ENCODE measurements around the gene PTPN7.
"Not testable (repeated sequence)": the region's sequence is repeated elsewhere in the genome, so short reads cannot be mapped to it uniquely, and the experiment has no call there.

Gene PTPN7

DNA sequence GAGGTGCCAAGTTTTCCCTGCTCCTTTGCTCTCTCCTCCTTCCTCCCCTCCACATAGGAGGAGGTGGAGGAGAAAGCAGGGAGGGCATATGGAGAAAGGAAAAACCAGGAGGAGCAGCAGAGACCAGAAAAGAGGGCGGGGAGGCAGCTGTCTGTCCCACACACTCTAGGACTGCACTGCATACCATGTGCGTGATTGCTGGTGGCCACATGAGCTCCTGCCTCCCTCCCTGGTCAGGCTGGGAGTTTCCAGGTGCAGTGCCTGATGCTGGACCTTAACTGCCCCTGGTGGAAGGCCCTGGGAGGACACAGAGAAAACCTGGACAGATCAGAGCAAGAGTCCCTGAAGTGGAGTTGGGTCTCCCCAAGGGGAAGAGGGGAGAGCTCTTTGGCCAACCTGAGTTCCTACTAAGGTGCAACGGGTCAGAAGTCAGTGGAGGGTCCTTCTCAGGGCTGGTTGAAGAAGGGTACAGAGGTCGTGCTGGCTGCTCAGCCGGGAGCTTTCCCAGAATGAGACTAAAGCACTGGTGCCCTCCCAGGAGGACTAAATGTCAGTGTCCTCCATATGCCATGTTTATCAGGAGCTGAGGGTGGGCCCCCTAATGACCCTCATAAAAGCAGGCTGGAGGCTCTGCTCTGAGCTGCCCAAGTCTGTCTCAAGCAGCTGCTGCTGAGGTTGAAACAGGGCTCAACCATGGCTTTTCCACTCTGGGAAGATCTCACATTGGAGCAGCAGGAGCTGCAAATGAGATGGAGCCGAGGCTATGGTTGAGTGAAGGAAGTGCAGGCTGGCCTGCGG, 29.7 kb upstream of the PTPN7 start:
- no peak for DNase-seq (ENCODE audit: low spot score)

DNA sequence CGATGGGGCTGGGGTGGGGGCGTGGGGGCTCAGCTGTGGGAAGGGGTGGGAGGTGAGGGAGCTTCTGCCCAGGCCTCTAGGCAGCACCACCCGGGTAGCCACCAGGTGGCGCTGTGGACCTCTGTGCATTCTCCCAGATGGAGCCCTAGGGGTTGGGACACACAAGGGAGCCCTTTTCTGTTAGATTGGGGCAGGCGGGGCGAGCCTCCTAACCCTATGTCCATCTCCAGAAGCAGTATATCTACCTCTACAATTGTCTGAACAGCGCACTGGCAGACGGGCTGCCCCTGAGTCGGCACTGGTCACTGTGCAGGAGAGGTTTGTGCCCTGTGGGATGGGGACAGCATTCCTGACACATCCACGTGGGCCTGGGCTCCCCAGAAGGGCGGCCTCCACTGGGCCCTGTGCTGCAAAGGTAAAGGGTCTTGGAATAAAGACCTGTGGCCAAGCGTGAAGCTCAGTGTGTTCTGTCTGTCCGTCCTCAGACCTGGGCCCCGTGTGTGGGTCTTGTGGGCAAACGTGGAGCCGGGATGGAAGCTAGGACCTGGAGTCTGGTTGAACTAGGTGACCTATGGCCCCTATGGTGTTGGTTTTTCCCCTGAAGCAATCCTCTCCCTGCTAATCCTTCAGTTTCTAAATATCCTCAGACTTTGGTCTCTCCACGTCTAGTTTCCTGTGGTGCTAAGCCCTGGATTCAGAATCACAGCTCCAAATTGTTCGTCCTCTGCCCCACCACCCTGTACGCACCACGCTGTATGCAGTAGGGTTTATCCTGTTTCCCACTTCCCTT, 28.8 kb upstream of the PTPN7 start:
- DNase-seq (ENCODE audit: low spot score) = peak; percentile 71

DNA sequence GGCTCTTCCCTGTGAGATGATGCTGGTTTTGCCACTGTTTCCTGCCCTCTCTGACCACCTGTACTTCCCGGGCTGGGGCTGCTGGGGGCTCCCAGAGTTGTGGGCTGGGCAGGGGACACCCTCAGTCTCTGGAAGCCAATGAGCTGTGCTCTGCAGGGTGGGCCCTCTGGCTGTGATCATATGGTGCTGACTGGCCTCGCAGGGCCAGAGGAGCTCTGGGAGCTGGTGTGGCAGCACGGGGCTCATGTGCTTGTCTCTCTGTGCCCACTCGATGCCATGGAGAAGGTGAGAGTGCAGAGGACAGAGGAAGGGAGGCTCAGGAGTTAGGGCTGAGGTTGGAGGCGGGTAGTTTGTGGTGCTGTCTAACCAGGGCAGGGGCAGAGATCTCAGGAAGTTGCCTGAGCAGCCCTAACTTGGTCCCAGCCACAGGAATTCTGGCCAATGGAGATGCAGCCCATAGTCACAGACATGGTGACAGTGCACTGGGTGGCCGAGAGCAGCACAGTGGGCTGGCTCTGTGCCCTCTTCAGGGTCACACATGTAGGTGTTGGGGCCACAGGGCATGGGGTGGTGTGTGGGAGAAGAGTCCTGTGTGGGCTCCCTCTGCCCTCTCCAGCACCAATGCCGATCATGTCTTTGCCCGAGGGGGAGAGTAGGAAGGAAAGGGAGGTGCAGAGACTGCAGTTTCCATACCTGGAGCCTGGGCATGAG, 27.4 kb upstream of the PTPN7 start:
- no peak for DNase-seq (ENCODE audit: low spot score)

DNA sequence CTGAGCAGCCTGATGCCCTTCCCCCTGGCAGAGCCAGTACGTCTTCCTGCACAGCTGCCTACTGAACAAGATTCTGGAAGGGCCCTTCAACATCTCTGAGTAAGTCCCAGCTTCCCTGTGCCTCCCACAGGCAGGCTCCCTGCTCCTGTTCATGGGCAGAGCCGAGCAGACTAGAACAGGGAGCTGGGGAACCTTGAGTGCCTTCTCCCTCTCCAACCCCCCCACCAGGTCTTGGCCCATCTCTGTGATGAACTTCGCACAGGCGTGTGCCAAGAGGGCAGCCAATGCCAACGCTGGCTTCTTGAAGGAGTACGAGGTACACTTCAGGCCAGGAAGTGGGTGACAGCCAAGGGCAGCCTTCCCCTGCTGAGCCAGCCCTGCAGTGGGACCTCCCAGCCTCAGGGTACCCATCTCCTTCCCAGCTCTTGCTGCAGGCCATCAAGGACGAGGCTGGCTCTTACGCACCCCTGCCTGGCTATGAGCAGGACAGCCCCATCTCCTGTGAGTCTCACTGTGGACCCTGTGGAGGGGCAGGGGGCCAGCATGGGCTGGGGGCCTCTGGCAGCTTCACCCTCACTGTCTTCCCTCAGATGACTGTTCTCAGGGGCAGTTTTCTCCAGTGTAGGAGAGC, 26.8 kb upstream of the PTPN7 start:
- DNase-seq (ENCODE audit: low spot score) = no peak

DNA sequence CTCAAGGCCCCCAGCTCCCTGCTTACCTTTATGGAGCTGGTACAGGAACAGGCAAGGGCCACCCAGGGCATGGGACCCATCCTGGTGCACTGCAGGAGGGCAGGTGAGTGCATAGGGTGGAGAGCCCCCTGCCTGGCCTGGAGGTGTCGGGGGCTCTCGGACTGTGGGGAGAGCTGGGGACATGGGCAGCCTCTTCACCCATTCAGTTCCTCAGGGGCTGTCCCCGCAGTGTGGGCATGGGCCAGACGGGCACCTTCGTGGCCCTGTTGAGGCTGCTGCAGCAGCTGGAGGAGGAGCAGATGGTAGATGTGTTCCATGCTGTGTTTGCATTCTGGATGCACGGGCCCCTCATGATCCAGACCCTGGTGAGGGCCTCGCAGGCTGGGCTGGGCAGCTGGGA, 25.9 kb upstream of the PTPN7 start:
- DNase-seq (ENCODE audit: low spot score) = no peak

DNA sequence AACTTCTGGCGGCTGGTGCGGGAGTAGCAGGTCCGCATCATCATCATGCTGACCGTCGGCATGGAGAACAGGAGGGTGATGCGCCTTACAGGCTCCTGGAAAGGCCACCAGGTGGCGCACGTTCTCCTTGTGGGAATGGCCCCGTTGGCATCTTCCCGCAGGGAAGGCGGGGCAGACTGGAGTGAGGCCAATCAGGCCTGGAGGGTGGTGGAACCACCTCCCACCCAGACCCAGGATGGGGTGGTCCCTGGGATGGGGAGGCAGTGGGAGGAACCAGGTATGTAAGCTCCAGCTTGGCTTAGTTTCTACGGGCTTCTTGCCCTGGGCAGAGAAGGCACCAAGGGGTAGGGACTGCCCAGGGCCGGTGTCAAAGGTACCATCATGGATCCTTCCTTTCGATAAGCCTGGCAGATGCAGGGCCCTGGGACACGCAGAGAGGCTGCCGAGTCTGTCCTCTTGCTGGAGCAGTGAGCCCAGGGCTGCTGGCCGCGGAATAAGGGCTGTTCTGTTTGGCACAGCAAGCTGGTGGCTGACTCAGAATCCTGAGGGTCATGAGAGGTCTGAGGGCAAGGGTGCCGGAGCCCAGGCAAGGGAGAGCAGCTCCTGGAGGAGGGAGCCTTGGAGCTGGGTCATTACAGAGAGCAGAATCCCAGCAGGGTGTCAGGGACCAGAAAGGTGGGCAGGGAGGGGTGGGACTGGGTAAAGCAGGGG, 24.5 kb upstream of the PTPN7 start:
- DNase-seq (ENCODE audit: low spot score) = peak; percentile 68

DNA sequence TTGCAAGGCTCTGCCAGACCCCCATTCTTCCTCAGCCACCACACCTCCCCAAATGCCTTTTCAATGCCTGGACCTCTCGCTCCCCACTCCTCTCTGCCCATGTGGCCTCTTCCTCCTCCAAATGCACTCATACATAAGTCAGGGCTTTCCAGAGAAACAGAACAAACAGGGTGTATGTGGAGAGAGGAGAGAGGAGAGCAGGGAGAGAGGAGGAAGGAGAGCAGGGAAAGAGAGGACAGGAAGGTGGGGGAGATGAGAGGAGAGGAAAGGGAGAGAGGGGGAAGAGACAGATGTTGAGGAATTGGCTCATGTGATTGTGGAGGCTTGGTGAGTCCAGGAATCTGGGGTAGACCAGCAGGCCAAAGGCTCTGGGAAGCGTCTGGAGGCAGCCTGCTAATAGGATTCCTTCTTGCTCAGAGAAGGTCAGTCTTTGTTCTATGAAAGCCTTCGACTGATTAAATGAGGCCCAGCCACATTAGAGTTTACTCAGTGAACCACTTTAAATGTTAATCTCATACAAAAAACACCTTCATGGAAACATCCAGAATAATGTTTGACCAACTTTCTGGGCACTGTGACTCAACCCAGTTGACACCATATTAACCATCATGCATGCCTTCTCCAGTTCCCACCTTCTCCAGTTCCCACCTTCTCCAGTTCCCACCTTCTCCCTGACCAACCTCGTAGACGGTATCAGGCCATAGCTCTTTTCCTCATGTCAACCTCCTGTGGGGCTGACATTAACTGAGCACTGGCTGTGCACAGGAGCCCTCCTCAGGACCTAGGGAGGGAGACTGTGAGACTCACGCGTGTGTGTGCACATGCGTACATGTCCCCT, 21.9 kb upstream of the PTPN7 start:
- DNase-seq (ENCODE audit: low spot score) = no peak

DNA sequence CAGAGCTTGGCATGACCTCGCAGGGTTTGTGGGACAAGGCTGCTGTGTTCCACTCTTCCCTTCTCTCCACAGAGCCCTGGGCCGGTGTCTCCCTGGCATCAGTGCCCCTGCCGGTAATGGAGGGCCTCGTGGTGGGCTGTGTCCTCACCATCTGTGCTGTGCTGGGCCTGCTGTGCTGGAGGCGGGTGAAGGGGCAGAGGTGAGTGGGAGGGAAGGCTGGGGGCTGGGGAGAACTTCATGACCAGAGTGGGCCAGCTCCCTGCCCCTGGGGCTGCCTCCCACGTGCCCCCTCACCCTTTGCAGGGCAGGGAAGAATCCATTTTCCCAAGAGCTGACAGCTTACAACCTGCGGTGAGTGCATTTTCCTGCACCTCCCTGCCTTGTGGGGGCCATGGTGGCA, 21.2 kb upstream of the PTPN7 start:
- no peak for DNase-seq (ENCODE audit: low spot score)

DNA sequence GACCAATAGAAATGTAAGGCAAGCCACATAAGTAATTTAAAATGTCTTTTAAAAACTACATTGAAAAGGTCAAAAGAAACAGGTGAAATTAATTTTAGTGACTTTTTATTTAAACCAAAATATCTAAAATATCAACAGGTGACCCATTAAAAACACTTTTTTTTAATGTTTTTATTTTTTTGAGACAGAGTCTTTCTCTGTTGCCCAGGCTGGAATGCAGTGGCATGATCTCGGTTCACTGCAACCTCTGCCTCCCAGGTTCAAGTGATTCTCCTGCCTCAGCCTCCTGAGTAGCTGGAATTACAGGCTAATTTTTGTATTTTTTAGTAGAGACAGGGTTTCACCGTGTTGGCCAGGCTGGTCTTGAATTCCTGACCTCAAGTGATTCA, 20.3 kb upstream of the PTPN7 start:
- DNase-seq (ENCODE audit: low spot score) = not testable (repeated sequence)

DNA sequence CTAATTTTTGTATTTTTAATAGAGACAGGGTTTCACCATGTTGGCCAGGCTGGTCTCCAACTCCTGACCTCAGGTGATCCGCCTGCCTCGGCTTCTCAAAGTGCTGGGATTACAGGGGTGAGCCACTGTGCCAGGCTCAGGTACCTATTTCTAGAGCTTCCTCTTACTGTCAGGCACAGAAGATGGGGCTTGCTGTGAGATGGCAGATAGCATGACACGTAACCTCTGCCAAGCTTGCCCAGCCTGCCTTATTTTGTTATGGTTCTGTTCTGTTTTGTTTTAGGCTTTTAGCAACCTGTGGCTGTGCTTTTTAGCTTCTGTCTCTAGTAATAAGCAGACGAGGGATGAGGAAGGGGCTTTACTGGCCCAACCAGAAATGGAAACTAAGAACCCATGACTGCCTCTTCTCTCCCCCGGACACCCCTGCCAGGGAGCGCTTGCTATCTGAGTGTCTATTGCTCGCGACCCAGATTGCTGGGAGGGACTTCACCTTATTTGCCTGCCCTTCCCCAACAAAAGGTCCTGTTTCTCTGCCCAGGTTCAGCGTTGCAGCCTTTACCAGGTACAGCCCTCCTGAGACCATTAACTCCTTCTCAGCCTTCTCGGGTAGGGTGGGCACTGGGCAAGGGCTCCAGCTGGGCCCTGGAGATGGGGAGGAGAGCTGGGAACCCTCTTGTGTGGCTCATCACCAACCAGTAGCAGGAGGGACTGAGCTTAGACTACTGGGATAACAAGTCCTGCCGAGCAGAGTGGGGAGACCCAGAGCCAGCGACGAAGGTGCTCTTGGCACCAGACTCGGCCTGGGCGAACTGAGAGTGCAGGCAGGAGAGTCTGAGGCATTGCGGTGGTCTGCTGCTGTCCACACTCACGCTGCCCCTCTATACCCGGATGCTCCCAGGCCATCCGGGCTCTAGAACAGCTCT, 19.7 kb upstream of the PTPN7 start:
- no peak for DNase-seq (ENCODE audit: low spot score)

DNA sequence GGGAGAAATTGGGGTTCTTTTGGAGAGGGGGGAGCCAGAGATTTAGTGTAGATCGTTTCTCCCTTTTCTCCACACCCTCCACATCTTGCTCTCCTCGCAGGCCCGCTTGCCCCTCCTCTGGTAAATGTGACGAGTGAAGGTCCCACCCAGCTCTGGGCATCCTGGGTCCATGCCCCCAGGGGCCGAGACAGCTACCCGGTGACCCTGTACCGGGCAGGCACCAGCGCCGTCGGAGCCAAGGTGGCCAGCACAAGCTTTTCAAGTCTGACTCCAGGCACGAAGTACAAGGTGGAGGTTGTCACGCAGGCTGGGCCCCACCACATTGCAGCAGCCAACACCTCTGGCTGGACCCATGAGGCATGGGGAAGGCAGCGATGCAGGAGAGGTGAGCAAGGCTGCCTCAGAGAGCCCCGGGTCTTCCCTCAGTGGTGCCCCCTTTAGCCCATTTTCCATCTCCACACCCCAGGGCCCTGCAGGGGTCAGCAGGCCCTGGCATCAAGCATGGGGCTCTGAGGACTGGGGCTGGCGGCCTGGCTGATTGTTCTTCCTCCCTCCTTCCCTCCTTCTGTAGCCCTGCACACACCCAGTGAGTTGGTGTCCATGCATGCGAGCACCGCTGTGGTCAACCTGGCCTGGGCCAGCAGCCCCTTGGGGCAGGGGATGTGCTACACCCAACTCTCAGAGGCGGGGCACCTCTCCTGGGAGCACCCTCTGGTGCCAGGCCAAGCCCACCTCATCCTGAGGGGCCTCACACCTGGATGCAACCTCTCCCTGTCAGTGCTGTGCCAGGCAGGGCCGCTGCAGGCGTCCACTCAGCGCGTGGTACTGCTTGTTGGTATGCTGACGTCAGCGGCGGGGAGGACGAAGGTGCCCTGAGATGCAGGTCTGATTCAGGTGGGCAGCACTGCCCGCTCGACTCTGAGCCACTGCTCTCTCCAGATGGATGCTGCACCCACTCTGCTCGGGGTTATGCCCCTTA, 16.8 kb upstream of the PTPN7 start:
- DNase-seq (ENCODE audit: low spot score) = no peak

DNA sequence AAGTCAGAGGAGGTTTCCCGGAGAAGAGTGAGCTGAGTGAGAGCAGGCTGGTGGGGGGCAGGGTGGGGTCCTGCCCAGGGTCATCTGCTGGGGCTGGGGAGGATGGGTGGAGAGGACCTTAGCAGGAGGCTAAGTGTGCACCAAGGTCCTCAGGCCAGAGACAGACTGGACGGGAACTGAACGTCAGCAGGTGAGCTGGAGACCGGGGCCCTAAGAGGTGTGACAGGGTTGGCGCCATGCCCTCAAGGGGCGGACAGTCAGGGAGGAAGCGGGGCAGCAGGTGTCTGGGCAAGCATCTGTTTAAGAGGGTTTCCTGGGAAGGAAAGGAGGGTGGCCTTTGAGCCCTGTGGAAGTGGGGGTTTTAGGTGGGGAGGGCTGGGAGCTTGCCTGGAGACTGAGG, 13.6 kb upstream of the PTPN7 start:
- DNase-seq (ENCODE audit: low spot score) = no peak

DNA sequence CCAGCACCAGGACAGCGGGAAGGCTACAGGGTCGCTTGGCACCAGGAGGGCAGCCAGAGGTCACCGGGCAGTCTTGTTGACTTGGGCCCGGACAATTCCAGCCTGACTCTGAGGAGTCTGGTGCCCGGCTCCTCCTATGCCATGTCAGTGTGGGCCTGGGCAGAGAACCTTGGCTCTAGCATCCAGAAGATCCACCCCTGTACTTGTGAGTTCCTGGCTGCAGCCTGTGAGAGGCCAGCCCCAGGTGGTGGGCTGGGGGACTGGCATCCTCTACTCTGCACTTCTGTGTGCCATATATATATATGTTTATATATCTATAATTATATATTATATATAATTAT, 11.6 kb upstream of the PTPN7 start:
- no peak for DNase-seq (ENCODE audit: low spot score)

DNA sequence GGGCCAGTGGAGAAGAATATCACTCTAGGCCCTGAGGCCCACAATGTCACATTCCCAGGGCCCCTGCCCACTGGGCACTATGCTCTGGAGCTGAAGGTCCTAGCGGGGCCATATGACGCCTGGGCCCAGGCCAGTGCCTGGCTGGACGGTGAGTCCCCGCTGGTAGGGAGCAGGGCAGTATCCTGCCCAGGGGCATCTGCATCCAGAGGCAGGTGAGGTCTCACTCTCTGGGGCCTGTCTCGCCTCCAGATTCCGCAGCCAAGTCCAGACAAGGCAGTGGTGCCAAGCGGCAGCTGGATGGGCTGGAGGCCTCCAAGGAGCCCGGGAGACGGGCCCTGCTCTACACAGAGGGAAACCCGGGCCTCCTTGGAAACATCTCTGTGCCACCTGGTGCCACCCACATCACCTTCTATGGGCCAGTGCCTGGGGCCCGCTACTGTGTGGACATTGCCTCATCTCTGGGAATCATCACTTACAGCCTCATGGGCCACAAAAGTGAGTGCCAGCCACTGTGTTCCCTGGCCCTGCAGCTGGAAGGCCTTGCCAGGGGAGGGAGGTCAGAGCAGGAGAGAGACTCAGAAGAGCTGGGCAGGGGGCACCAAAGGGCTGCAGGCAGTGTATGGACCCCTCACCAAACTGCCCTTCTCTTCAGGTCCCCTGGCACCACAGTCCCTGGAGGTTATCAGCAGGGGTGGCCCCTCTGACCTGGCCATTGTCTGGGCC, 11.1 kb upstream of the PTPN7 start:
- DNase-seq (ENCODE audit: low spot score) = no peak

DNA sequence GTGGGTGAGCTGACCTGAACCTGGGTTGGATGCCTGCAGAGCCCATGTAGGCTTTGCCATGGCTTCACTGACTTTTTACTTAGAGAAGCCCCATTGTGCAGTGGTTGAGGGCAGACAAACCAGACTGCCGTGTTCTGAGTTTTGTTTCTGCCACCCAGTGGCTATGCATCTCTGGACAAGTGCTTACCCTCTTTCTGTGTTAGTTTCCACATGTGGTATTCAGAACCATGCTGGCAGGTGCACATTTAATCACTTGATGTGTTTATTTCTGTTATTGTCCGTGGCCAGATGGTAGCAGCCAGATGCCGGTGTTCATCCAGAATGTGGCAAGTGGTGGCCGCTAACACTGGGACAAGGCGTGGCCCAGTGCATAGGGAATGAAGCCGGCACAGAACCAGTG, 10.3 kb upstream of the PTPN7 start:
- no peak for DNase-seq (ENCODE audit: low spot score)

DNA sequence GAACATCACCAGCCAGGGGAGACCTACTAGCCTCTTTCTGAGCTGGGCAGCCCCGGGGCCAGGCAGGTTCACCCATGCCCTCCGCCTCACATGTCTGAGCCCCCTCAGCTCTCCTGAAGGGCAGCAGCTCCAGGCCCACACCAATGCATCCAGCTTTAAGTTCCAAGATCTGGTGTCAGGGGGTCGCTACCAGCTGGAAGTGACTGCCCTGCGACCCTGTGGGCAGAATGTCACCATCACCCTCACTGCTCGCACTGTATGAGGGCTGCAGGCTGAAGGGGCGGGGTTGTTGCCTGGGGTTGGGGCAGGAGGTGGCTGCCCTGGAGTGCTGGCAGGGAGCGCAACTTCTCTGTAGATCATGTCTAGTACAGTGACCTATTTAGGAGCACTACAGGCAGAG, 8.5 kb upstream of the PTPN7 start:
- DNase-seq (ENCODE audit: low spot score) = no peak

DNA sequence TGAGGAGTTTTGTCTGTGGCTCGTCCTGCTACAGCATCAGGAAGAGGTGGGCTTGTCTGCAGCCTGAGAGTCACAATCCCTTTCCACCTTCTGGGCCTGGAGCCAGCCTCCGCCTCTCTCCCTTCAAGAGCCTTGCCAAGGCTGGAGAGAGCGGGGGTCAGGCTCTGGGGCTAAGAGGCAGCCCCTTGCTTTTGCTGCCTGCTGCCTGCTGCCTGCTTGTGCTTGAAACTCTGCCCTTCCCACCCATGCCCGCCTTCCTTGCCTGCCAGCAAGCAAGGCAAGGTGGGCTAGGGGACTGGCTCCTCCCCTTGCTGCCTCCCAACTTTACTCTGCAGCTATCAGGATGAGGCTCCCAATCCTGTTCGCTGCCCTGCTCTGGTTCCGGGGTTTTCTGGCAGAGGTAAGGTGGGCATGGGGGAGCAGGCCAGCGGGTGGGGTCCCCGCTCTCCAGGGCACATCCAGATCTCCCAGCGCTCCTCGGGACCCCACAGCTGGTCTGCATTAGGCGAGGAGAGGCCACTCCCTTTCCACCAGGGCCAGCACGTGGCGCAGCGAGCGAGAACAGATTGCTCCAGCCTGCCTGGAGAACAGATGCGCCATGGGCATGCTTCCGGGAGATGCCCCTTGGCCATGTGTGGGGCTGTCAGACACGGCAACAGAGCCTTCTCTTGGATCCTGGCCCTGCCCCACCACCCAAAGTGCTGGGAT, 7.5 kb upstream of the PTPN7 start:
- no peak for DNase-seq (ENCODE audit: low spot score)

Data from CD4-positive, alpha-beta T cell treated with Interleukin-15 for 4 hours (primary cell).